Tibial nerve (tissue), 4 donors: Measurements from ENCODE around the gene BCAS3.

Experiments
- EP300 ChIP-seq, 2 donors: sonication (generic); formaldehyde crosslinking; IDR thresholded peaks; one replicate each; pipeline ENCODE4 v1.6.1; 2017; ENCODE audit warnings: antibody characterized with exemption in 2 of 2, mild to moderate bottlenecking in 1 of 2
- POLR2A ChIP-seq, 2 donors: fragments of 450-650 bp; IDR thresholded peaks; one replicate each; pipeline ENCODE4 v1.6.1; 2017; ENCODE audit warnings: antibody characterized with exemption in 2 of 2, mild to moderate bottlenecking in 2 of 2, moderate library complexity in 2 of 2
- TF ChIP-seq, protein P1 (sequence below), 5 experiments: fragments of 200-600 bp in 3 of 5; fragments of 450-650 bp in 2 of 5; sonication (generic) in 3 of 5; IDR thresholded peaks; one replicate each; pipeline ENCODE4 v1.5.1; 2016 to 2019; ENCODE audit warnings: antibody characterized with exemption in 5 of 5, mild to moderate bottlenecking in 3 of 5, moderate library complexity in 2 of 5

DNA sequence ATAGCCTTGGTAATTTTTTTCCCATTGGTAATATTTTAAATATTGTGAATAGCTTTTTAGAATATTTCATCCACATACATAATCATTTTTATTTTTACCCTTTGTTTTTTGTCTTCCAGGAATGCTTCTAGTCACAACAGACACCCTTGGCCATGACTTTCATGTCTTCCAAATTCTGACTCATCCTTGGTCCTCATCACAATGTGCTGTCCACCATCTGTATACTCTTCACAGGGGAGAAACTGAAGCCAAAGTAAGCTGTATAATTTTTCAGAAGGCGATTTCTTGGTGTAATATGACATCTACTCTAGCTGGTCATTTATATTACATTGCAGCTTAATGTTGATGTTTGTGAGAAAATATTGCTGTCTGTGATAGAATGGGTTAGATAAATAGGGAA lies 269.4 kb downstream of the BCAS3 start:
- no peak for TF ChIP-seq EP300 (IDR thresholded peaks at IDR 0.05)
- TF ChIP-seq, protein P1, sequence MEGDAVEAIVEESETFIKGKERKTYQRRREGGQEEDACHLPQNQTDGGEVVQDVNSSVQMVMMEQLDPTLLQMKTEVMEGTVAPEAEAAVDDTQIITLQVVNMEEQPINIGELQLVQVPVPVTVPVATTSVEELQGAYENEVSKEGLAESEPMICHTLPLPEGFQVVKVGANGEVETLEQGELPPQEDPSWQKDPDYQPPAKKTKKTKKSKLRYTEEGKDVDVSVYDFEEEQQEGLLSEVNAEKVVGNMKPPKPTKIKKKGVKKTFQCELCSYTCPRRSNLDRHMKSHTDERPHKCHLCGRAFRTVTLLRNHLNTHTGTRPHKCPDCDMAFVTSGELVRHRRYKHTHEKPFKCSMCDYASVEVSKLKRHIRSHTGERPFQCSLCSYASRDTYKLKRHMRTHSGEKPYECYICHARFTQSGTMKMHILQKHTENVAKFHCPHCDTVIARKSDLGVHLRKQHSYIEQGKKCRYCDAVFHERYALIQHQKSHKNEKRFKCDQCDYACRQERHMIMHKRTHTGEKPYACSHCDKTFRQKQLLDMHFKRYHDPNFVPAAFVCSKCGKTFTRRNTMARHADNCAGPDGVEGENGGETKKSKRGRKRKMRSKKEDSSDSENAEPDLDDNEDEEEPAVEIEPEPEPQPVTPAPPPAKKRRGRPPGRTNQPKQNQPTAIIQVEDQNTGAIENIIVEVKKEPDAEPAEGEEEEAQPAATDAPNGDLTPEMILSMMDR (IDR thresholded peaks at IDR 0.05) = no peak
- no peak for TF ChIP-seq POLR2A (IDR thresholded peaks at IDR 0.05)
